ENCODE data around the gene TGFBR3. TPM values are rescaled to one million over a fixed set of nuclear protein-coding genes. Genes with fewer than 3 reads are reported as not detected.

Gene TGFBR3
- total and polyA plus RNA-seq, 9 of the 15 experiments (the other 6 are each of a cell fraction or from before 2014, with no cell fraction given), result 3.6 to 32.4 (median 15.6) TPM

GRCh38 chr1:91714867-91715381, 171.0 kb downstream of the TGFBR3 start (continued):
- TF ChIP-seq ZNF592 (IDR thresholded peaks at IDR 0.05) (peak; percentile 73), ZNF695 (CRISPR knock-in tag; IDR thresholded peaks at IDR 0.05) (no peak), TEAD4 (IDR thresholded peaks at IDR 0.05; ENCODE audit: low read length) (peak; percentile 60), TEAD4 (CRISPR knock-in tag; IDR thresholded peaks at IDR 0.05; ENCODE audit: borderline replicate concordance) (no peak), RFX7 (CRISPR knock-in tag; IDR thresholded peaks at IDR 0.05) (no peak), ADNP (tag; IDR thresholded peaks at IDR 0.05) (peak; percentile 49; the same call in 1 of the 2 replicates)
